GM20431 (cell line): ENCODE measurements around the gene PPP1R12B.
"Not testable (repeated sequence)": the region's sequence is repeated elsewhere in the genome, so short reads cannot be mapped to it uniquely, and the experiment has no call there.

Source experiments
- in situ Hi-C: fragments of 300-500 bp; cut with MseI, MboI; formaldehyde crosslinking; loops from one replicate; pipeline ENCODE4 v1.15.0; 2020; ENCODE audit warnings: low sequenced_read_pairs; ENCODE audit not compliant: unreplicated experiment

The PPP1R12B gene

DNA sequence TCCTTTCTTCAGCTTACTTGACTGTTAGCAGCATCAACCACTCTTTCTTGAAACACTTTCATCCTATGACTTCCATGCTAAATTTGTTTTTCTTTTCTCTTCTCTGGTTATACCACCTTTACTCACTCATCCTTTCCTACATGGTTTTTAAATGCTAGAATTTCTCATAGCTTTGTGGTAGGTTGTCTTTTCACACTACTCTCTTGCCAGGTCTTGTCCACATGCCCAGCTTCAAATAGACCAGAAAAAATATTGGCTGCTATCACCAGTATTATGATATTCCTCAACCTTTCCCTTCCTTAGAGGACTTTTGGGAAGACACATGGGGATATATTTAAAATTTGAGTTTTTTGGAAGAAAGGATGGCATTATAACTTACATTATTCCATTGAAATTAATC lies 48.8 kb downstream of the PPP1R12B start:
- in situ Hi-C loops = no loop called here

DNA sequence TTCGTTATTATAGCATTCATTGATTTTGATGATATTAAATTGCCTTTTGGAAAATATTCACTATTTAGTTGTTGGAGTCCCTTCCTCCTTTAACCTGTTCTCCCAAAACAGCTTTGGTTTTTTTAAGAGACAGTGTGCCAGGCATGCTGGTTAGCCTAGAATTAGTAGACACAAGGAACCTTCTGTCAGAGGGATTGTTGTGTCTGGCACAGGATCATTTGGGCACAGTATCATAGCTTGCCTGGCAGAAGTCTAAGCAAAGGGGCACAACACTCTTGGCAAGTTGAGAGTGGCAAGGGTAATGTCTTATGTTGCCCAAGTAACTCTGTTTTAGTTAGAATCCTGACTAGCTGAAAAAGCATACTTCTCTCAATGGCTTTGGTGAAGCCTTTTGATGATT lies 49.9 kb downstream of the PPP1R12B start:
- in situ Hi-C loops = not testable (repeated sequence)

DNA sequence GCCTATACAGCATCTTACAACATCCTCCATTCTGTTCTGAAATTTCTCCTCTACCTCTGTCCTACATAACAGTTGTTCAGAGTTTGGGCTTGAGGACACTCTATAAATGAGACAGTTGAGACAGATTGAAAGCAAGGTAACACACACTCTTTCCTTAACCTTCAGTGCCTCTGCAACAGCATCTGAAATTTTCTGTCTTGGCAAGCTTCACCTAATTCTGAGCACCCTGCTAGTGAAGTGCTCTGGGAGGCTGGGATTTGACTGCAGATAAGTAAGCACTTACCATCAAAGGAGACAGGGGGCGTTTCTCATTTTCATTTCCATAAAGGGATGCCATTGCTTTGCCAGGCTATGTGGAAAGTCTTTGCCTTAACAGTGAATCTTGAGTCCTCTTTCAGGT lies 53.3 kb downstream of the PPP1R12B start:
- in situ Hi-C loops = not testable (repeated sequence)

DNA sequence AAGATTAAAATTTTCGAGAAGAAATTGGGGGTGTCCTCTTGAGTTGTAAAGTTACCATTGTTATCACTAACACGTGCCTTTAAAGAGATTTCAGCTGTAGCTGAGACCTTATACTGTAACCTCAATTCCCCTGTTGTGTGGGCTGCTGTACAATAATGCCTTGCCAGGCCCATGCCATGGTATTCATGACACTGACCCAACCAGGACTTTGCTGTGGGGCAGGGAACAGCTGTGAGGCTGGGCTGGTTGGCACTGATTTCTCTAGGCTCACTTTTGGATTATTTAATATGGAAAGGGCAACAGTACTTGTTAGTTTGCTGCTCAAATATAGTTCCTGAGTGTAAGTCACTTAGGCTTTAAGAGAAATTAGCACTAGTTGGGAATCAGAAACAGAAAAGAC lies 54.9 kb downstream of the PPP1R12B start:
- in situ Hi-C loops = not testable (repeated sequence)

DNA sequence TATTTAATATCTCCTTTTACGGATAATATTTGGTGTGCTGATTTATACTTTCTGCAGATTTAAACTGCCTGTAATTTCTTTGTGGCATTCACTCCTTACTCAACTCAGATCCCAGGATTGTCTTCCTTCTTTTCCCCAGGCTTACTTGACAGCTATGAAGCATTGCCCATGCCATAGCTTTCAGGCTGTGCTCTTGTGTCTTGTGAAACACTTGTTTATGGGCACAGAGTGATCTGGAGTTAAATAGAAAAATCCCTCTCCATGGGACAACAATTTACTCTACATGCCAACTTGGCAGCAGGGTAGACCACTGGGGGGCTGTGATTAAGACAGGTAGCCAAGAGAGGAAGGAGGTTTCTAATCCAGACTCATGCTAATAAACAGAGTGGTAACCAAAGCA lies 57.4 kb downstream of the PPP1R12B start:
- in situ Hi-C loops = no loop called here

DNA sequence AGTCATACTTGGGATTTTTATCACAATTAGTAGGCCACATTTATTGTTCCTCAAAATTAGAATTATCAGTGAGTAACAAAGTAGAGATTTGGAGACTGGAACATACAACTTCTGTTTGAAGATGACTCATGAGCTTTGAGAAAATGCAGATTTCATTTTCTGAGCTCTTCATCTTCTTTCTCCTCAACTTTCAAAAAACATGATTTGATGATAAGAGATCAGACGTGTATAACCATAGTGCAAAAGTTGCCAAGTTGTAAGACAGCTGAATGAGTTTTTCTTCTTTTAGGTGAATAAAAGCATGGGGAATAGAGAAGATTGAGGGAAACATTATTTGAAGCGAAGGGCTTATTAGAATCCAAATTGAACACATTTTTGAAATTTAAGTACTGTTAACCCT lies 58.4 kb downstream of the PPP1R12B start:
- in situ Hi-C loops = not testable (repeated sequence)

DNA sequence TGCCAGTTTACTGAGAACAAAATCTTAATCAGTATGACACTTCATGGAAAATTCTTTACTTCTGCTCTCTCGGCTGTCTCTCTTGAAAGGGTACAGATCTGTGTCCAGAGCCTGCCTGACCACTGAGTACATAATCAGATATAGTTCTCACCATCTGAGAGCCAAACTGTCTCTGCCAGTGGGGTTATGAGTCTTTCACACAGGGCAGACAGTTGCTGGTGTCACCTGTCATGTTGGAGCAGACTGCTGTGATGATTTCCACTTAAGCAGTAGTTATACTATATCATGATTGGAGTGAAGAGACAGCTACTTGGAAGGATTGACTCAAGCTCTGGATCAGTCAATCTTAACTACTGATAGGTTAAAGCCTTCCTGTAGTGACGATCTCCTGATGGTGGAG lies 58.9 kb downstream of the PPP1R12B start:
- in situ Hi-C loops = not testable (repeated sequence)

DNA sequence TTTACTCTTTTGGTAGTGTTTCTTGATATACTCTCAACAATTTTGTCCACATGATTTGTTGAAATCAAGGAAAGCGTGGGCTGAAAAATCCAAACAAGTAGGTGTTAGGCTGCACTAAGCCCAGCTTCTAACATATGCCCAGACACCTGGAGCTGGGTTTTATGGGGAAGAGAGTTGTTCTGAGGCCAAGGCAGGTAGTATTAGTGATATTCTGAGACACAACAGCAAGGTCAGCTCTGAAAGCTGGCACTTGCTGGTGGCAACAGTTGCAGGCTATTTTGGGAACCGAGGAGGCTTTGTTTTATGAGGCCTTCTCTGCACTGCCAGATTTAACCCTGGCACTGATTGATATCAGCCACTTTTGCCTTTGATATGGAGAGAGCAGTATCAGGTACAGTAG lies 61.8 kb downstream of the PPP1R12B start:
- in situ Hi-C loops = not testable (repeated sequence)

DNA sequence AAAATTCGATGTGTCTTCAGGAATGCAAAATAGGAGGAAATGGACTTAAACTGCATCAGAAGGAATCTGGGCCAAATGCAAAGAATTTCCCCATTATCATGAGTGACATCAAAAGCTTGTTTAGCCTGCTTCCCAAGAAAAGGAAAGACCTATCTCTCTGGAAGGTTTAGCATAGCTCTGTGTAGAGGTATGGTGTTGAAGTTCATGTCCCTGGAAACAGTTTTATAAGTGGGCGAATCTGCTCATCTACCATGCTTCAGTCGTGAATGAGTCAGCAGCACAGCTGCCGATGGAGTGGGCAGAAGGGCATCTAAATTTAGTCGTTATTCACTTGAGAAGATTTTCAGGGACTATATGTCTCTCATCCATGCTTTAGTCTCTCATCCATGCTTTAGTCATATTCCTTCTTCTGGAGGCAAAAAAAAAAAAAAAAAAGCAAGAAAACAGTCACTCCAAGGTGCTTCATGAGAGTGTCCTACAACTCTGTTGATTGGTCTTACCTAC lies 62.4 kb downstream of the PPP1R12B start:
- in situ Hi-C loops = not testable (repeated sequence)

DNA sequence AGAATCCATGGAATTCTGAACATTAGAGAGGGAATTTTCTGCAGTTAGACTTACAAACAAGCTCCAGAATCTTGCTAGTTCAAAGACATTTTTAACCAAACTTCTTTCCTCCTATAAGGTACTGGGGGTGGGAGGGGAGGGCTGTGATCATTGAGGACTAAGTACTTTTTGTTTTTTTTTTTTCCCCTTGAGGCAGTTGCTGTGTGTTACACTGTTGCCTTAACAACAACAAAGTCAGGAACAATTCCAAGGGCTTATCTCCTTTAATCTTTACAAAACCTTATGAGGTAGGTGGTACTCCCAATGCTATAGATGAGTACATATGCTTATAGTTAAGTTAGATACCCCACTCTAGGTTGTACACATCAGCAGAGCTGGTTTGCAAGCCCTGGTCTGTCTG lies 62.9 kb downstream of the PPP1R12B start:
- in situ Hi-C loops = no loop called here

DNA sequence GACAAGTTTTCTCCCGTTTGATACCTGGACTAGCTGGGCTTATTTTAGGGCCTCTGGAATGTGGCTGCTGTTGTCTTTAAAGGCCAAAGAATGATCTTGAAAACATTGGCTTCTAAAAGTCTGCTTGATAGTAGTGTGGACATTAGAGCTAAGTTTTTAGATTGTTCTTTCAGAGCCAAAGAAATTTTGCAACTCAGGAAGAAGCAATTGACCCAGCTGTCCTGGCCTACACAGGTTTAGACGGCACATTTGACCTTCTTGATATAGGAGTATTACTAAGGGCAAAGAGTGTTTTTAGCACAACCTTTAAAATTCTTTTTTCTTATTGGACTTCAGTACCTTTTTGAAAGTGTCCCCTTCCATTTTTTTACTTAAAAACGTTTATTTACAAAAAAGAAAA lies 63.9 kb downstream of the PPP1R12B start:
- in situ Hi-C loops = not testable (repeated sequence)

DNA sequence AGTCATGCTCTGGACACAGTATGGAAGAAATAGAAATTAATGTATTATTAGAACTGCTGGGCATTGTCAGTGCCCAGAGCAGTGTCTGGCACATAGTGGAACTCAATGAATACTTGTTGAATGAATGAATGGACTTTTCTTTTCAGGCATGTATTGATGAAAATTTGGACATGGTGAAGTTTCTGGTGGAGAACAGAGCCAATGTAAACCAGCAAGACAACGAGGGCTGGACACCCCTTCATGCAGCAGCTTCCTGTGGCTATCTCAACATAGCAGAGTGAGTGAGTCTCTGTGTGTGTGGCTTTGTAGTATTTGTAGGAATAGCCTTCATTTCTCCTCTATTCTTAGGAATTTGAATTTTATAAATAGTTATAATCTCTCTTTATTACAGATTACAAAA lies 68.1 kb downstream of the PPP1R12B start:
- in situ Hi-C loops = no loop called here

DNA sequence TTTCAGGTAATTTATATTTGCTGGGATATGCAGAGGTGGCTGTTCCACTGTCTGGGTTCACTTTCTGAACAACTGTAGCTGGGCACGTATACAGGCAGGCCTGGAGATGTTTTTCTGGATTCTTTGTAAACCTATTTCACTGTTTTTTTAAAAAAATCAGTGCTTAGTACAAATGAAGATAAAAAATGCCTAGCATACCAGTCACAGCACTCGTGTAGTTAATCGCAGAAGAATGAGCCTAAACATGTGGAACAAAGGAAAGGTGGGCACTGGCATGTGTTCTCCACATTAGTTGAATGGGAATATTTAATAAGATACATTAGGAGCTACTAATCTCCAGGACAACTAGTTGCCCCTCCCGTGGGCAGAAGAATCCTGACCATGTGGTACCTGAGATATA lies 68.6 kb downstream of the PPP1R12B start:
- in situ Hi-C loops = not testable (repeated sequence)

DNA sequence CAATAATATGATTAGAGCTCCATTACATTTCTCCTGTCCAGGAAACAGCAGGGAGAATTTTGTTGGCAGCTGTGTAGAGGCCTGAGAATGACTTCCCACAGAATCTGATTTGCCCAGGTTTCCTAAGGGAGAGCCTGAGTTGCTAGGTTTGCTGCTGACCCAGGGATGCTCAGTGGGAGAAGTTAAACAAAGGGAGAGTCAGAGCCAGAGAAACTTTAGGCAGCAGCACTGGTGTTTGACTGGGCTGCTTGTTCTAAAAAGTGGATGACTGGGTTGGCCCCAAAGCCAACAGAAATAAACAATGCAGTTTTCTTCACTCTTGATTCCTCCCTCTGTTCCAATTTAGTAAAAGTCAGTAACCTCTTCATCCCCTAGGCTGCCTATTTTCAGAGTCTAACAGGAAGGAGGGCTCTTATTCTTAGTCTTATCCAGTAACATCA lies 69.3 kb downstream of the PPP1R12B start:
- in situ Hi-C loops = not testable (repeated sequence)

DNA sequence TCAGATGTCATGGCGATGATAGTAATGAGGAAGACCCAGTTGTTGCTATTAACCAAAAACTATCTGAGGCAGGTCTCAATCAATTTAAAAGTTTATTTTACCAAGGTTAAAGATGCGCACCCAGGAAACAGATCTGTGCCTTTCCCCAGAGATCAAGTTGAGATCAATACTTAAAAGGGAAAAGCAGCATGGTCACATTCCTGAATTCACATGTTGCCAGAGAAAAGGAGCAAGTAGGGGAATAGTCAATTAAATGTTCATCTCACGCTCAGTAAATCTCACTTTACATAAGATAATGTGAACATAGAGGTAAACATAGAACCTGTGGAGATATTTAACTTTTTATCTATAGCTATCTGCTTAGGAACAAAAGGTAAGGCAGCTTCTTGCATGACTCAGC lies 71.2 kb downstream of the PPP1R12B start:
- in situ Hi-C loops = not testable (repeated sequence)

DNA sequence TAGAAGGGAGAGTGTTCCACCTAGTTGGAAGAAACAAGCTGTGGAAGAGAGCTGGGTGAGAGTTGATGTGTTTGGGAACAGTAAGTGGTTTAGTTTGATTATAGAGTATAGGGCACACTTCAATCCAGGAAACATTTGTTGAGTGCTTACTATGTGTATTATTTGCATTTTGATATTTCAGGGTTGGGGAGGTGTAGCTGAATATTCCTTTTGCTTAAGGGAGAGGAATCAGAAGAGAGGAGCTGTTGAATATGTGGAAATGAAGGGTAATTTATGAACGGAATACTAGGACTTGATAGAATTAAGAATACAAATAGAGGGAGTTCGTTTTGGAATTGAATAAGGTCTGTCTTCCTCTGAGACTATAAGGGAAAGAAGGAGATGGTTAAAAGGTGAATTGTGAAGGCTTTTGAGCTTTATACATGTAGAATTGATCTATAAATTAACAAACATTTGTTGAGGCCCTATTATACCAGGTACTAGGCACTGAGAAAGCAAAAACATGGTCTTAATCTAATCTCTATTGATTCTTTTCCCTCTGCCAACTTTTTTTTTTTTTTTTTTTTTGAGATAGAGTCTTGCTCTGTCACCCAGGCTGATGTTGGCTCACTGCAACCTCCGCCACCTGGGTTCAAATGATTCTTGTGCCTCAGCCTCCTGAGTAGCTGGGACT lies 72.1 kb downstream of the PPP1R12B start:
- in situ Hi-C loops = not testable (repeated sequence)

DNA sequence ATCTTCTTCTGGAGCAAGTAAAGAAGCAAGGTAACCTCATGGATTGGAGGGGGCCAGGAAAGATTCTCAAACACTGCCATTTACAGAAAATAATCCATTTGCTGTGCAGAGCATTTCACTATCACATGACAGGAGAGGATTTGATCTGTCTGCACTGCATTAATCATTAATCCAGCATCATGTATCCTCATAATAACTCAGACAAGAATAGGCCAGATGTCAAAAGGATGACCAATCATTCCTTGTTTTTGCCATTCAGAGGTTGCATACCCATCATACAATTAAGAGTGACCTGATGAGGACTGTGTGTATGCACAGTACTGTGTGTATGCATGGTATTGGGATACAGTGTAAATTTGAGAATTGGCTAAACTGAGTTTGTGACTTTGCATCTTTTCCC lies 74.2 kb downstream of the PPP1R12B start:
- in situ Hi-C loops = not testable (repeated sequence)

DNA sequence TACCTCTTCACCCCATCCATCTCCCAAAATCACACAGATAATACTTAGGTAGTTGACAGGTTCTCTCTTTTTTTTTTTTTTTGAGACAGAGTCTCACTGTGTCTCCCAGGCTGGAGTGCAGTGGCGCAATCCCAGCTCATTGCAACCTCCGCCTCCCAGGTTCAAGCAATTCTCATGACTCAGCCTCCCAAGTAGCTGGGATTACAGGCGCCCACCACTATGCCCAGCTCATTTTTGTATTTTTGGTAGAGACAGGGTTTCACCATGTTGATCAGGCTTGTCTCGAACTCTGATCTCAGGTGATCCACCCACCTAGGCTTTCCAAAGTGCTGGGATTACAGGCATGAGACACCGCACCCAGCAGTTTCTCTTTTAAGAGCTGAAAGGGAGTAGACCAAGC lies 75.8 kb downstream of the PPP1R12B start:
- in situ Hi-C loops = not testable (repeated sequence)

DNA sequence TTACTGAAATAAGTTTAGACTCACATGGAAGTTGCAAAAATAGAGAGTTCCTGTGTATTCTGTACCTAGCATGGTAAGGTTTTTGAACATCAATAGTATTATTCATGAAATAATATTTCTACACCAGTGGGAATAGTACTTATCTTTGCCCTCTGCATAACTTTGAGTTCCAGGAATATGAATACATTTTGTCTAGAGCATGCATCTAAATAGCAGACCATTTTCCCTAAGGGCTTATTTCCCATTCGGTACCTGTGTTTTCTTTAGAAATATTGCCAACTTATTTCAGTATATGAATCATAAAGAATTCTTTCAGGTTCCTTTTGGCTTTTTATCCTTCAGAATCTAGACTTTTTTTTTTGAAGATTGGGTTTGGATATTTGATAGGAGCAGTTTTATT lies 81.6 kb downstream of the PPP1R12B start:
- in situ Hi-C loops = not testable (repeated sequence)

DNA sequence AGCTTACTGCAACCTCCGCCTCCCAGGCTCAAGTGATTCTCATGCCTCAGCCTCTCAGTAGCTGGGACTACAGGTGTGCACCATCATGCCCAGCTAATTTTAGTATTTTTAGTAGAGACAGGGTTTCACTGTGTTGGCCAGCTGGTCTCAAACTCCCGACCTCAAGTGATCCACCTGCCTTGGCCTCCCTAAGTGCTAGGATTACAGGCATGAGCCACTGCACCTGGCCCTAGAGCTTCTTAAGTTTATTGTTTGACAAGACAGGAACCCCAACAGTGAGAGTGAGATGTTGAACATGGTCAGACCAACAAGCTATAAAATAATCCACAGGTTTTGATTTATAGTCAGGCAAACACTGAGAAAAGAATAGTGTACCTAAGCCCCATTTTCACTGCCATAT lies 83.8 kb downstream of the PPP1R12B start:
- in situ Hi-C loops = not testable (repeated sequence)

DNA sequence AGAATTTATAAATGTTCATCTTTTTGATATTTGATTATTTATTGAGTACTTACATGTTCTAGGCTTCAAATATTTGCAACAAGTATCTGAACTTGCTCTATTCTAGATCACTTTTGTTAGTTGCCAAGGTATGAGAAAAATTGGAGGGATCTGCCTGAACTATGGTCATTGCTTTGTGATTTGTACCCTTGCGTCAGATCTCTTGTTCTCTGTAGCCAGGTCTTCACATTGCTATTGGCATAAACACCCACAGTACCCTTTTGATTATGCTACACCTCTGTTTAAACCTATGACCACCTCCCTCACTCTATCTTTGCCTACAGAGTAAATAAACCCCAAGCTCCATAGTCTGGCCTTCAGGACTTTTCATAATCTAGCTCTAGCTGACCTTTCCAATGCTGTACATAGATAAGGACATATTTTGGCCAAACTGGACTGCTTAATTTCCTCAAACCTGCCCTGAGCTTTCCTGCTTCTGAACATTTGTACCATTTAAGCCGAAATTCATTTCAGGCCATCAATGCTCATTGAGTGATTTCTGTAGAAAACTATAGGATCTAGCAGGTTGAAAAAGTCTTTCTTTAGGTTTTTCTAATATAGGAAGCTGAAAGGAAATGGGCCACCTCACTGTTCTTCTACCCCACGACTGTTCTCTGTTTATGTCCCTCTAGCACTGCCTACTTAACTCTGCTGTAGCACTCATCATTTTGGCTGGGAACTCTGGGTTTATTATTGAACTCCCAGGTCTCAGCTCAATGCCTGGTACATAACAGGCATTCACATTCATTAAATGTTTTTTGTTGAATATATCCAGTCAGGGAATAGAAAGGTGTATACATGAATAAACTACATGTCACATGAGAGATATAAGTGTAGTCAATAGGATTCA lies 84.9 kb downstream of the PPP1R12B start:
- in situ Hi-C loops = no loop called here
